Ammon's horn (tissue), 1 donor: ENCODE measurements around the gene C4orf36.
"Not testable (repeated sequence)": the region's sequence is repeated elsewhere in the genome, so short reads cannot be mapped to it uniquely, and the experiment has no call there.

Experiments
- DNase-seq: peaks from one replicate; pipeline ENCODE4 v3.0.0-alpha.2; 2016; ENCODE audit warnings: low spot score

The C4orf36 gene

GRCh38 chr4:86917212-86918039, 25.2 kb upstream of the C4orf36 start:
- no peak for DNase-seq

GRCh38 chr4:86916392-86916791, 24.2 kb upstream of the C4orf36 start:
- no peak for DNase-seq

GRCh38 chr4:86910820-86911684, 18.8 kb upstream of the C4orf36 start:
- no peak for DNase-seq

- no peak for DNase-seq
These were observed 18.1 kb upstream of the C4orf36 start for GRCh38 chr4:86910369-86910768.

GRCh38 chr4:86909546-86910295, 17.5 kb upstream of the C4orf36 start:
- DNase-seq: peak; percentile 46

GRCh38 chr4:86908251-86908657, 16.0 kb upstream of the C4orf36 start:
- DNase-seq: no peak

GRCh38 chr4:86901864-86902263, 9.6 kb upstream of the C4orf36 start:
- no peak for DNase-seq

GRCh38 chr4:86898562-86898961, 6.3 kb upstream of the C4orf36 start:
- DNase-seq: no peak

GRCh38 chr4:86896596-86896995, 4.4 kb upstream of the C4orf36 start:
- DNase-seq: no peak

GRCh38 chr4:86895692-86896488, 3.7 kb upstream of the C4orf36 start:
- peak; percentile 86 for DNase-seq

- DNase-seq: no peak
These were observed 2.2 kb upstream of the C4orf36 start for GRCh38 chr4:86894455-86894854.

GRCh38 chr4:86893136-86893535, 914 bp upstream of the C4orf36 start:
- DNase-seq: no peak

GRCh38 chr4:86892636-86892960, 376 bp upstream of the C4orf36 start:
- peak; percentile 36 for DNase-seq

- no peak for DNase-seq
These were observed 1.4 kb downstream of the C4orf36 start for GRCh38 chr4:86890790-86891189.

GRCh38 chr4:86879641-86880040, 12.6 kb downstream of the C4orf36 start:
- DNase-seq: no peak

- DNase-seq: no peak
These were observed 13.6 kb downstream of the C4orf36 start for GRCh38 chr4:86878640-86879039.

GRCh38 chr4:86876894-86877685, 15.1 kb downstream of the C4orf36 start:
- no peak for DNase-seq

GRCh38 chr4:86875436-86875835, 16.8 kb downstream of the C4orf36 start:
- DNase-seq: not testable (repeated sequence)

- no peak for DNase-seq
These were observed 20.1 kb downstream of the C4orf36 start for GRCh38 chr4:86872135-86872534.

GRCh38 chr4:86870442-86871069, 21.7 kb downstream of the C4orf36 start:
- DNase-seq: no peak
